Measurements from ENCODE around the gene ANO10. TPM values are rescaled to one million over a fixed set of nuclear protein-coding genes. Genes with fewer than 3 reads are reported as not detected.

Gene ANO10
- total RNA-seq, 2 experiments from 2014 or later, result 9.5 to 12.9 TPM

DNA sequence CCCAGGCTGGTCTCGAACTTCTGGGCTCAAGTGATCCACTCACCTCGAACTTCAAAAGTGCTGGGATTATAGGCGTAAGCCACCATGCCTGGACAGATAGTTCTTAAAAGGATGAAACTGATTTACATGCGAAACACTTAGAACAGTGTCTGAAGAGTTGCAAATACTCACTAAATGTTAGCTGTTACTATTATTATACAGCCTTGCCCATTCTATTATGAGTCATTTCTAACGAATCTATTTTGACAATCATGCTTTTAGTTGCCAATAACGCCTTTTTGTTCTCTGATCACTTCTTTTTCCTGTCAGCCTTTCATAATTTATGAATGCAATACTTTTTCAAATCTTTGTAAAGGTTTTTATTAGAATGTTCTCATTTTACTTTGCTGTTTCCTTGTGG lies 222.8 kb downstream of the ANO10 start:
- DNase-seq (no peak), ATAC-seq (no peak)
- H3K4me1 Mint-ChIP-seq (ENCODE audit: low read depth), result peaks cover 5% of the 10 kb centered on the region
- H3K9me3 Mint-ChIP-seq (ENCODE audit: insufficient read depth), result no peaks in the 10 kb centered on the region
- CTCF ChIA-PET, result no interaction called here
- H3K36me3 Mint-ChIP-seq (ENCODE audit: low read depth), result peaks cover 3% of the 10 kb centered on the region
- H3K27ac Mint-ChIP-seq, result no peak overlapping the region
- H3K4me3 Mint-ChIP-seq, result no peak overlapping the region
- peaks cover 2% of the 10 kb centered on the region for H3K27me3 Mint-ChIP-seq (ENCODE audit: low read depth)
- POLR2A ChIA-PET, result no interaction called here

DNA sequence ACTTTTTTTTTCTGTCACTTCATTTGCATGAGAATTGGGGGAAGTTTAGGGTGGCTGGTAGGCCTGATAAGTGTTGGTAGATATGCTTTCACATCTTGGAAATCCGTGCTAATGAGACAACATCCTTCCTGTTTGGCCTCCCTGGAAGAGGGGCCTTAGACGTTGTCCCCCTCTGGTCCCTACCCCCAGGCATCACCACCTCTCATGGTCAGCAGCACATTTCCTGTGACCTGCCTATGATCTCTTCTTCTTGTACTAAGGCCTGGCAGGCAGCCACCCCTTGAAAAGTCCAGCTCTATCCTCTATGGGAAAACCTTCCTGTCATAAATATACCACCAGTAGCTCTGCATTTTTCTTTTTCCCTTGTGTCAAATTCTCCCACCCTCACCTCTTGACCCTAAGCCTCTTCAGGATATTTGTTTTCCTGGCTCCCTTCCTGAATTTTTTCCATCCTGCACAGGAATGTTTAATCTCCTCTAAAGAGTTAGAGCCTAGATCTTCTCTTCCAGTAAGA lies 227.7 kb downstream of the ANO10 start:
- H3K36me3 Mint-ChIP-seq (ENCODE audit: low read depth), result peaks cover 8% of the 10 kb centered on the region
- ChIA-PET POLR2A (no interaction called here), CTCF (no interaction called here)
- ATAC-seq (no peak), DNase-seq (no peak)
- H3K4me3 Mint-ChIP-seq, result no peak overlapping the region
- peaks cover 2% of the 10 kb centered on the region for H3K27me3 Mint-ChIP-seq (ENCODE audit: low read depth)
- H3K9me3 Mint-ChIP-seq (ENCODE audit: insufficient read depth), result peaks cover 11% of the 10 kb centered on the region
- H3K27ac Mint-ChIP-seq, result no peak overlapping the region
- peaks cover 31% of the 10 kb centered on the region for H3K4me1 Mint-ChIP-seq (ENCODE audit: low read depth)

DNA sequence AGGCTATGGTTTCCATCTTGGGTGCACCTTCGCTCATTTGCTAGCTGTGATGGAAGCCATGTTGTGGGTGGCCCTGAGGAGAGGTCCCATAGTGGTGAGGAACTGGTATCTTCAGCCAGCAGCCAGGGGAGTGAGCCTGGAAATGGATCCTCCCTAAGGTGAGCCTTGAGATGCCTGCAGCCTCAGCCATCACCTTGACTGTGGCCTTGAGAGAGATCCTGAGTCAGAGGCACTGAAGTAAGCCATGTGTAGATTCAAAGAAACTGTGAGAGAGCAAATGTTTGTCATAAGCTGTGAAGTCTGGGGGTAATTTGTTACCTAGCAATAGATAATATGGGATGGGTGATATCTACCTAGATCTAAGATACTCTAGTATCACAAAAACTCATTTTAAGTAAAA lies 230.2 kb downstream of the ANO10 start:
- Mint-ChIP-seq H3K27me3 (ENCODE audit: low read depth) (peaks cover 2% of the 10 kb centered on the region), H3K9me3 (ENCODE audit: insufficient read depth) (peaks cover 11% of the 10 kb centered on the region), H3K4me1 (ENCODE audit: low read depth) (peaks cover 48% of the 10 kb centered on the region), H3K4me3 (no peak overlapping the region), H3K36me3 (ENCODE audit: low read depth) (peaks cover 9% of the 10 kb centered on the region), H3K27ac (no peak overlapping the region)
- no peak for ATAC-seq
- ChIA-PET POLR2A (no interaction called here), CTCF (interaction anchor here (0.6 kb wide), 1 partner anchor 229 kb away, joined by 3 read pairs; no protein-coding TSS in a partner anchor)
- DNase-seq, result no peak

DNA sequence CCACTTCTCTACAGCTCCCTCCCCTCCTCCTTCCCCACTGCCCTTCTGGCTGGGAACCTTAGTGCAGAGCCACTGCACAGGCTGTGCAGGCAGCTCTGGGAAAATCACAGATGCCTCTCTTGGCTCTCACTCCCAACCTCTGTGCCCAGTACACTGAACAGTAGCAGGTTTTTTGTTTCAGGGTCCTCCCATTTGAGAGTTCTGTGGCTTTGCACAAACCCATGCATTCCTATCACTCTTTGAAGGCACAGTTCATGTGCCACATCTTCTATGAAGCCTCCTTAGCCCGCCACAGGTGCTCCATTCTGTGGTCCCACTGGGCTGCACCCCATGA lies 231.6 kb downstream of the ANO10 start:
- H3K36me3 Mint-ChIP-seq (ENCODE audit: low read depth), result peaks cover 12% of the 10 kb centered on the region
- H3K27ac Mint-ChIP-seq, result peak overlapping the region; percentile 89
- H3K4me3 Mint-ChIP-seq, result peak overlapping the region; percentile 22
- no peak for DNase-seq
- ChIA-PET POLR2A (interaction anchor here (2.0 kb wide), 1 partner anchor 94 kb away, joined by 8 read pairs; no protein-coding TSS in a partner anchor), CTCF (interaction anchor here (1.5 to 4.1 kb wide), 3 partner anchors 11 to 228 kb away, joined by 7 to 62 read pairs (median 20); no protein-coding TSS in a partner anchor)
- H3K4me1 Mint-ChIP-seq (ENCODE audit: low read depth), result peaks cover 53% of the 10 kb centered on the region
- ATAC-seq, result peak; percentile 28
- H3K9me3 Mint-ChIP-seq (ENCODE audit: insufficient read depth), result peaks cover 11% of the 10 kb centered on the region
- no peaks in the 10 kb centered on the region for H3K27me3 Mint-ChIP-seq (ENCODE audit: low read depth)

DNA sequence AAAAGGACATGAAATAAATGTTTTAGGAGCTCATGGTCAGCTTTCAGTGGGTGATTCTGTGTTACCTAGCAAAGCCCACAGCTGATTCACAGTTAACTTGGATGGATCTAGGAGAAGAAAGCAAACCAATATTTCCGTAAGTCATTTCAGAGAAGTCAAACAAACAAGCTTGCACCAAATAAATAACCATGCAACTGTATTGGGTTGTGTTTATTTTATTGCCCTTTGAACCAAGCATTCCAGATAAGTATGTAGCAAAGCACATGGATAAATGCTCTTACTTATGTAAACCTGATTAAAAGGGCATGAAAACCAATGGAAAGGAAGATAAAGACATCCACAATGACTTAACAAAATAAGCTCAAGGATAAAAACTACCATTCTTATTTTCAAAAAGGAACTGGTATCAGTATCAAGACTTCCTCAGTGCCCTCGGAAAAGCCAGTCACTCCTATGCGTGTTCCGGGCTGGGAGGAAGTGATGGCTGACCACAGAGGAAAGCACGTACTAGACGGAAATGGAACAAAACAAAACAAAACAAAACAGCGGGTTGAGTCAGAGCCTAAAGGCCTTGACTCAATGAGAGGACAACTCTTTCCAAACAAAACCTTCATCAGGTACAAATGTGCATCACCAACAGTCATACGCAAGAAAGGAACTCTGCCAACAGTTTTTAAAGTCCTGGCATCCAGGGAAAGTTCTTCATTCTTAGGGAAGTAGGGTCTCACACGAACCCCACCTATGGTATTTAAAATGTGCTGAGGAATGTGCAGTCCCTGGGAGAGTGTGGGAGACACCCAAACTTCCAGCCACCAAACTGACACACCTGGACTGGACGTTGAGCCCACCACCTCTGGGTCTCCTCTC lies 232.2 kb downstream of the ANO10 start:
- Mint-ChIP-seq H3K27ac (peak overlapping the region; percentile 89), H3K4me3 (peak overlapping the region; percentile 22), H3K27me3 (ENCODE audit: low read depth) (no peaks in the 10 kb centered on the region), H3K36me3 (ENCODE audit: low read depth) (peaks cover 16% of the 10 kb centered on the region), H3K9me3 (ENCODE audit: insufficient read depth) (peaks cover 11% of the 10 kb centered on the region), H3K4me1 (ENCODE audit: low read depth) (peaks cover 53% of the 10 kb centered on the region)
- CTCF ChIA-PET, result interaction anchor here (0.5 to 4.1 kb wide), 20 partner anchors 10 to 796 kb away, joined by 3 to 62 read pairs (median 4); no protein-coding TSS in a partner anchor
- POLR2A ChIA-PET, result interaction anchor here (0.6 to 2.0 kb wide), 8 partner anchors 12 to 104 kb away, joined by 3 to 8 read pairs (median 4); partner anchors contain the start of gene SNRK
- DNase-seq (peak; percentile 87), ATAC-seq (peak; percentile 91)

DNA sequence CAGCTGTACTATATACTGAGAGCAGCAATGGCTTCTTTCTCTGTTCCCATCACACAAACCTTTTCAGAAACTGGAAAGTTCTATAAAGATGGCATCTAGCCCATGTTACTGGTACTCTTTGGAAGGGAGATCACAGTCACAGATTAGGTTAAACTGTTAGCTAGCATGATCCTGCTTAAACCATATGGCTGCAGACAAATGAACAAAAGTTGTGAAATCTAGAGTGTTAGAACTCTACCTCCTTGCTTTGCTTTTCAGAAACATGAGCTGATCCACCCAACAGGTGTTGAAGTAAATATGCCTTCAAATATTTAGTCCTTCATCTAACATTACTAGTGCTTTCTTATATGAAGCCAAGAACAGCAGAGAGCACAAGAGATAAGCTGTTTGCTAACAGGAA lies 232.9 kb downstream of the ANO10 start:
- Mint-ChIP-seq H3K27me3 (ENCODE audit: low read depth) (no peaks in the 10 kb centered on the region), H3K36me3 (ENCODE audit: low read depth) (peaks cover 17% of the 10 kb centered on the region), H3K4me3 (no peak overlapping the region), H3K4me1 (ENCODE audit: low read depth) (peaks cover 47% of the 10 kb centered on the region), H3K27ac (peak overlapping the region; percentile 89), H3K9me3 (ENCODE audit: insufficient read depth) (peaks cover 11% of the 10 kb centered on the region)
- CTCF ChIA-PET, result interaction anchor here (0.6 to 4.1 kb wide), 19 partner anchors 10 to 795 kb away, joined by 3 to 62 read pairs (median 4); no protein-coding TSS in a partner anchor
- no peak for ATAC-seq
- POLR2A ChIA-PET, result interaction anchor here (0.6 to 2.0 kb wide), 8 partner anchors 11 to 103 kb away, joined by 3 to 8 read pairs (median 4); partner anchors contain the start of gene SNRK
- DNase-seq, result no peak

DNA sequence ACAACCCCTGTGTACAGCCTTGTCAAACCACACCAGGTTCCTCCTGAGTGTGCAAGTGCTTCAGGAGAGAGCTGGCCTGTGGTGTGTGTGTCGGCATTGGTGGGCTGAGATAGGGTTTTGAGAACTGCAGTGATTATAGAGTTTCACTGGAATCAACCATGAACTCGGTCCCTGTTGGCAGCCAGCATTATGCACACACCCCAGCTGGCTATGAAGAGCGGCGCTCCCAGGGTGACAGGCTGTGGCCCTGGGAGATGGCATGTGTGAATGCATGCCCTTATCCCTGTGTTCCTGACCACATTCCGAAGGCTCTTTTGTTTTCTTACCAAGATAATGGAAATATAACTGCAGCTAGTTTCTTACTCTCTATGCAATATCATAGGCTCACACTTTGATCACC lies 233.6 kb downstream of the ANO10 start:
- Mint-ChIP-seq H3K27me3 (ENCODE audit: low read depth) (no peaks in the 10 kb centered on the region), H3K4me1 (ENCODE audit: low read depth) (peaks cover 40% of the 10 kb centered on the region), H3K9me3 (ENCODE audit: insufficient read depth) (peaks cover 8% of the 10 kb centered on the region), H3K27ac (no peak overlapping the region), H3K4me3 (no peak overlapping the region), H3K36me3 (ENCODE audit: low read depth) (peaks cover 16% of the 10 kb centered on the region)
- DNase-seq, result no peak
- ChIA-PET CTCF (interaction anchor here (1.1 to 4.1 kb wide), 4 partner anchors 9 to 226 kb away, joined by 3 to 62 read pairs (median 20); no protein-coding TSS in a partner anchor), POLR2A (interaction anchor here (0.7 kb wide), 1 partner anchor 31 kb away, joined by 3 read pairs; no protein-coding TSS in a partner anchor)
- ATAC-seq, result no peak

DNA sequence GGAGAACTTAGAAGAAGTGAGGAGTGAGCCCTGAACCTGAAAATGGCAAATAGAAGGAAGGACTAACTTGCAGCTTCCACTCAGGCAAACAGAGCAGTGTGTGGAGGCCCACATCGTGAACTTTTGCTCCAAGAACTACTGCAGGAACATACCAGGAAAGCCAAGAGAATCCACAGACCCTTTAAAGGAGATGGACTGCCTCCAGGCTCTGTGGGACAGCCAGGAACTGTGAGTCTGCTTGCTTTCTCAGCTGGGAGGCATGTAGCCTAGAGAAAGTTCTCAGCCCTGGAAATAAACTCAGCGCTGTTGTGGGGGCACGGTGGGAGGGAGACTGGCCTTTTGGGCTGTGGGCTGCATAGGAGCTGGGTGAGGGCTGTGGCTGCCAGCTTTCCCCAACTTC lies 242.5 kb downstream of the ANO10 start:
- DNase-seq (no peak), ATAC-seq (no peak)
- no peaks in the 10 kb centered on the region for H3K27me3 Mint-ChIP-seq (ENCODE audit: low read depth)
- no peak overlapping the region for H3K4me3 Mint-ChIP-seq
- no peaks in the 10 kb centered on the region for H3K36me3 Mint-ChIP-seq (ENCODE audit: low read depth)
- no peaks in the 10 kb centered on the region for H3K9me3 Mint-ChIP-seq (ENCODE audit: insufficient read depth)
- H3K4me1 Mint-ChIP-seq (ENCODE audit: low read depth), result peaks cover 16% of the 10 kb centered on the region
- CTCF ChIA-PET, result interaction anchor here (1.2 to 6.0 kb wide), 8 partner anchors 10 to 217 kb away, joined by 3 to 62 read pairs (median 16); no protein-coding TSS in a partner anchor
- POLR2A ChIA-PET, result no interaction called here
- H3K27ac Mint-ChIP-seq, result no peak overlapping the region

DNA sequence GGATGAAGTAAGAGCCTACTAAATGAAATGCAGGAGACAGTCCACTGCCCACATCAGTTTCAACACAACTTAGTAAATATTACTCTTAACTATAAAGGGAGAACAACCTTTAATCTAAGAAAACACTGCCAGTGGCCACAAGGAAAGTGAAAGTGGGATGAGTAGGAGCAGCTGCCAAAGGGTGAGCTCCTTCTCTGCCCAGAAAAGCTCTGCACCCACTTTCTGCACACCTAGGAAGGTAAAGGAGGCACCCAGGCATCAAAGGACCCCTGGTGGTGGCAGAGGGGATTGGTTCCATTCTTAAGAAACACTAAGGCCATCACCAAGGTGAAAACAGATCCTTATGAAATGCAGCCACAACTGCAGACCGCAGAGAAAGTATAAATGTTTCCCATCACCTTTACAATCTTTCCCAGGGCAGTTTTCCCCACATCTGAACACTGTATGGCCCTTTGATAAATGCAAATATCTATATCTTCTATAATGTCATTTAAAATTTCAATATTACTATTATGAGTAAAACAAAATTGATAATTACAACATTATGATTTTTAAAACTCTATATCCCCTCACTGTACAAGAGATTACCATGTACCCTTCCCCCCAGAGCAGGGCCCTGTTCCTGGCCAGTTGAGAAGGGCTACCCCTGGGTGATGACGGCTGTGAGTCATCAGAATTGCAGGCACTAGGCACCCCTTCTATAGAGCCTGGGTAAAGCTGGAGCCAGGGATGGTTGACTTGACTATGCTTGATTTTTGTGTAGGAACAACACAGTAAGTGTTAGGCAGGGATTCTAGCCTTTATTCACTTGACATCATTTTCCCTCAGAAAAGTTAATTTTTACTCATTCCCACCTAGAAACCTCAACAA lies 243.5 kb downstream of the ANO10 start:
- ChIA-PET CTCF (interaction anchor here (0.6 to 6.0 kb wide), 38 partner anchors 9 to 416 kb away, joined by 3 to 62 read pairs (median 4); partner anchors contain the start of gene SNRK), POLR2A (interaction anchor here (1.1 kb wide), 1 partner anchor 11 kb away, joined by 3 read pairs; no protein-coding TSS in a partner anchor)
- H3K36me3 Mint-ChIP-seq (ENCODE audit: low read depth), result no peaks in the 10 kb centered on the region
- no peak overlapping the region for H3K4me3 Mint-ChIP-seq
- H3K27ac Mint-ChIP-seq, result peak overlapping the region; percentile 65
- H3K27me3 Mint-ChIP-seq (ENCODE audit: low read depth), result no peaks in the 10 kb centered on the region
- ATAC-seq (peak; percentile 96), DNase-seq (peak; percentile 83)
- H3K4me1 Mint-ChIP-seq (ENCODE audit: low read depth), result peaks cover 16% of the 10 kb centered on the region
- H3K9me3 Mint-ChIP-seq (ENCODE audit: insufficient read depth), result no peaks in the 10 kb centered on the region

DNA sequence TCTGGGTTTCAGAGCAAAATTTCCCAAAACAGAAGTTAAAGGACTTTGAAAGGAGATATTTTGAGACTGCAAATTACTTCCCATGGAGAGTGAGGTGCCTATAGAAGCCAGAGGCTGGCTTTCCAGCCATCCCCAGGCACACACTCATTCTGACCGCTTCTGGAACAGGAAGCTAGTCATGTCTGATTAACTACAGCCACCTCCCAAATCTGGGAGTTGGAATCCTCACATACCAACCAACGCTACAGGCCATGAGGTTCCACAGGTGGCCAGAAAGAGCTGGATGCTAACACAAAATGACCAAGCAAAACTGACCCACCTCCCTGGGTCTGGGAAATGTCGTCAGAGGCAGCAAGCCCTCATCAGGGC lies 248.3 kb downstream of the ANO10 start:
- CTCF ChIA-PET, result interaction anchor here (1.4 kb wide), 1 partner anchor 15 kb away, joined by 4 read pairs; no protein-coding TSS in a partner anchor

More for the DNA sequence above, 248.3 kb downstream of the ANO10 start:
- POLR2A ChIA-PET, result interaction anchor here (1.1 kb wide), 1 partner anchor 17 kb away, joined by 3 read pairs; no protein-coding TSS in a partner anchor
- no peaks in the 10 kb centered on the region for H3K9me3 Mint-ChIP-seq (ENCODE audit: insufficient read depth)
- peaks cover 18% of the 10 kb centered on the region for H3K4me1 Mint-ChIP-seq (ENCODE audit: low read depth)
- no peak overlapping the region for H3K27ac Mint-ChIP-seq
- no peak overlapping the region for H3K4me3 Mint-ChIP-seq
- no peaks in the 10 kb centered on the region for H3K36me3 Mint-ChIP-seq (ENCODE audit: low read depth)
- DNase-seq (no peak), ATAC-seq (no peak)
- no peaks in the 10 kb centered on the region for H3K27me3 Mint-ChIP-seq (ENCODE audit: low read depth)

Measured in activated CD8-positive, alpha-beta T cell treated with anti-CD3 and anti-CD28 coated beads, Interleukin-2, amount 10 ng/mL, durations not matched to agents 7 days and 5 days (primary cell).